HG02973 (cell line): ENCODE measurements around the gene FHL1.

Experiments used
- ATAC-seq: cut with Tn5 transposase; IDR thresholded peaks from one replicate; pipeline ENCODE4 v1.9.1; 2021; ENCODE audit warnings: moderate library complexity; ENCODE audit not compliant: unreplicated experiment

The FHL1 gene

GRCh38 chrX:136250191-136251040 is 103.1 kb downstream of the FHL1 start:
- peak; percentile 46 for ATAC-seq

- ATAC-seq: peak; percentile 83
Observed at GRCh38 chrX:136251041-136251991, 104.0 kb downstream of the FHL1 start, which contains the start of gene MAP7D3. Gene MAP7D3, minus strand, starts transcription at chrX:136251400. Its CDS starts 42 bp downstream, at chrX:136251358.

- ATAC-seq: no peak
Observed at GRCh38 chrX:136255541-136255940, 108.2 kb downstream of the FHL1 start.

GRCh38 chrX:136256026-136256425 is 108.7 kb downstream of the FHL1 start:
- no peak for ATAC-seq

GRCh38 chrX:136258951-136259350 is 111.6 kb downstream of the FHL1 start:
- no peak for ATAC-seq

- ATAC-seq: no peak
Observed at GRCh38 chrX:136259543-136259942, 112.2 kb downstream of the FHL1 start.

- no peak for ATAC-seq
Observed at GRCh38 chrX:136260776-136261175, 113.4 kb downstream of the FHL1 start.
